HG02870 (cell line): ENCODE results near the gene ZGPAT.
A peak's percentile ranks its signal among the peaks of the same experiment; 100 is the strongest.

Experiments used
- ATAC-seq: cut with Tn5 transposase; IDR thresholded peaks from one replicate; pipeline ENCODE4 v1.9.1; 2021; ENCODE audit warnings: mild to moderate bottlenecking, moderate library complexity; ENCODE audit not compliant: unreplicated experiment

ZGPAT gene

DNA sequence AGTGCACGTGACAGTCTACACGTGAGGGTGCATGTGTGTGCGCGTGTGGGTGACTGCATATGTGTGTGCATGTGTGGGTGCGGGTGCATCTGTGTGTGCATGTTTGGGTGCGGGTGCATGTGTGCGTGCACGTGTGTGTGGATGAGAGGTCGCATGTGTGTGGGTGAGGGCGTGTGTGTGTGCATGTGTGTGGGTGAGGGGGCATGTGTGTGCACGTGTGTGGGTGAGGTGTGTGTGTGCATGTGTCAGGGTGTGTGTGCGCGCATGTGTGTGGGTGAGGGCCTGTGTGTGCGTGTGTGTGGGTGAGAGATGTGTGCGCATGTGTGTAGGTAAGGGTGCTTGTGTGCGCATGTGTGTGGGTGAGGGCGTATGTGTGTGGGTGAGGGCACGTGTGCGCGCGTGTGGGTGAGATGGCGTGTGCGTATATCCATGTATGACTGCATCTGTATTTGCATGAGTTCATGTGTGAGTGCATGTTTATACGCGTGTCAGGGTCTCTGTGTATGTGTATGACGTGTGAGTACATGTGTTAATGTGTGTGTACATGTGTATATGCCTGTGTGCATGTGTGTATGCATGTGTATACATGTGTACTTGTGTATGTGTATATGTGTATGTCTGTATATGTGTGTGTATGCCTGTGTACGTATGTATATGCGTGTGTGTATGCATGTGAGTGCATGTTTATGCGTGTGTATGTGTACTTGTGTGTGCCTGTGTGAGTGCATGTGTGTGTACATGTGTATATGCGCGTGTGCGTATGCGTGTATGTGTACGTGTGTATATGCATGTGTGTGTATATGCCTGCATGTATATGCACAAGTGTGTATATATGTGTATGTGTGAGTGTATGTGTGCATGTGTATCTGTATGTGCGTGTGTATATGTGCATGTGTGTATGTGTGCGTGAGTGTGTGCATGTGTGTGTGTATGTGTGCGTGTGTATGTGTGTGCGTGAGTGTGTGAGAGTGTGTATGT lies 24.6 kb downstream of the ZGPAT start:
- ATAC-seq: no peak

DNA sequence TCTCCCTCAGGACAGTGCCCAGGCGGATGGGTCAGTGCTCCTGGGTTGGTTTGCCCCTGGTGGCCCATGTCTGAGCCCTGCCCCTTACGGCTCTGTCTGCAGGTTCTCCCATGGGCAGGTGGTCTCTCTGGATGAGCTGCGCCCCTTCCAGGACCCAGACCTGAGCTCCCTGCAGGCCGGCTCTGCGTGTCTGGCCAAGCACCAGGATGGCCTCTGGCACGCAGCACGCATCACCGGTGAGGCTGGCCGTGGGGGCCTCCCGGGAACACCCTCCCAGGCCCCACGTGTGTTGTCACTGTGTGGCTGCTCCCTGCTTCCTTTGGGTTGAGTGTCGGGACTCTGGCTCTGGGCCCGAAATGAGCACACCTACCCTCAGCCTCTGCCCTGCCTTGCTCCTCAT lies 25.3 kb downstream of the ZGPAT start:
- no peak for ATAC-seq

DNA sequence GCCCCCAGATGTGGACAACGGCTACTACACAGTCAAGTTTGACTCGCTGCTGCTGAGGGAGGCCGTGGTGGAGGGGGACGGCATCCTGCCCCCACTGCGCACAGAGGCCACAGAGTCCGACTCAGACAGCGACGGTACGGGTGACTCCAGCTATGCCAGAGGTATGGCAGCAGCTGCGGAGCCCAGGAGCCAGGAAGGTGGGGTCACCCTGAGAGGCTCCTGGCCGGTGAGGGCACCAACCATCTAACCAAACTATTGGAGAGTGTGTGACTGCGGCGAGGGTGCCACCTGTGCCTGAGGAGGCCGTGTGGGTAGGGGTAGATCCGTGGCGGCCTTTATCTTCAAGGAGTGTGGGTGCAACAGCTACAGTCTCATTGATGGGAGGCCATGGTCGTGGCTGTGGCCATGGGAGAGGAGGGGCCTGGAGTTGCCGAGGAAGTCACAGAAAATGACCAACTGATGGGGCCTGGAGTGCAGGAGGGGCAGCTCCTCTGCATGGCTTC lies 25.8 kb downstream of the ZGPAT start:
- ATAC-seq: no peak

DNA sequence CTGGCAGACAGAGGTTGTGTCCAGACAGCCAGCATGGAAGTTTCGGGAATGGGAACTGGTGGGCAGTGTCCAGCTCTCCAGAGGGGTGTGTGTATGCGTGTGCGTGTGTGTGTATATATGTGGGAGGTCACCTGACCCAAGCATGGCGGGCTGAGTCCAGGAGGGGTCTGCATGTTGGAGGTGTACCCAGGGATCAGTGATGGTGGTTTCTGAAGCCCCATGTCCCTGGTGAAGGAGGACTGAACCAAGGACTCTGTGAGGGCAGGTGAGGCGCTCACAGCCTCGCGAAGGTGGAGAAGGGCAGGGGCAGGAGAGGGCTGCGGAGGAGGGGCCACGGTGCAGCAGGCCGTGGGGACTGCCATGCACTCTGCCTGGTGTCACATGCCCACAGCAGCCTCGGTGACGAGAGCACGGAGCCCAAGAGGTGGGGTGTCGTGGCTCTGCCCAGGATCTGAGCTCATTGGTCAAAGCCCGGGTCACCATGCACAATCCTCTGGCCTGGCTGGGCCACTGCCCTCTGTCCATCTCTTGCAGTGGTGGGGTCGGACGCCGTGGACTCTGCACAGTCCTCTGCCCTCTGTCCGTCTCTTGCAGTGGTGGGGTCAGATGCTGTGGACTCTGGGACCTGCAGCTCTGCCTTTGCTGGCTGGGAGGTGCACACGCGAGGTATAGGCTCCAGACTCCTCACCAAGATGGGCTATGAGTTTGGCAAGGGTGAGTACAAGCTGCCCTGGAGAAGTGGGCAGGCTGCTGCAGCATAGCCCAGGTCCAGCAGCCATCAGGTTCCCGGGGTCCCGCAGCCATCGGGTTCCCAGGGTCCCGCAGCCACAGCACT lies 26.5 kb downstream of the ZGPAT start:
- ATAC-seq: no peak

DNA sequence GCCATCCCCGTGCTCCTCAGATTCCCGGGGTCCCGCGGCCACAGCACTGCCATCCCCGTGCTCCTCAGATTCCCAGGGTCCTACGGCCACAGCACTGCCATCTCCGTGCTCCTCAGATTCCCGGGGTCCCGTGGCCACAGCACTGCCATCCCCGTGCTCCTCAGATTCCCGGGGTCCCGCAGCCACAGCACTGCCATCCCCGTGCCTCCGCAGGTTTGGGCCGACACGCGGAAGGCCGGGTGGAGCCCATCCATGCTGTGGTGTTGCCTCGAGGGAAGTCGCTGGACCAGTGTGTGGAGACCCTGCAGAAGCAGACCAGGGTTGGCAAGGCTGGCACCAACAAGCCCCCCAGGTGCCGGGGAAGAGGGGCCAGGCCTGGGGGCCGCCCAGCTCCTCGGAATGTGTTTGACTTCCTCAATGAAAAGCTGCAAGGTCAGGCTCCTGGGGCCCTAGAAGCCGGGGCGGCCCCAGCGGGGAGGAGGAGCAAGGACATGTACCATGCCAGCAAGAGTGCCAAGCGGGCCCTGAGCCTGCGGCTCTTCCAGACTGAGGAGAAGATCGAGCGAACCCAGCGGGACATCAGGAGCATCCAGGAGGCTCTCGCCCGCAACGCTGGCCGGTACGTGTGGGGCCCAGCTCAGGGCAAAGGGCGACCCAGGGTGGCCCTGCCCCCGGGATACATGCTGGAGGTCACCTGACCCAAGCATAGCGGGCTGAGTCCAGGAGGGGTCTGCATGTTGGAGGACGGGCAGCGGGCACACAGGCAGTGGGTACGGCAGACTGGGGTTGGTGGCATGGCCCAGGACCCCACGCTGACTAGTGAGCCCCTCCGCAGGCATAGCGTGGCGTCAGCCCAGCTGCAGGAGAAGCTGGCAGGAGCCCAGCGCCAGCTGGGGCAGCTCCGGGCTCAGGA lies 27.4 kb downstream of the ZGPAT start:
- ATAC-seq: no peak

DNA sequence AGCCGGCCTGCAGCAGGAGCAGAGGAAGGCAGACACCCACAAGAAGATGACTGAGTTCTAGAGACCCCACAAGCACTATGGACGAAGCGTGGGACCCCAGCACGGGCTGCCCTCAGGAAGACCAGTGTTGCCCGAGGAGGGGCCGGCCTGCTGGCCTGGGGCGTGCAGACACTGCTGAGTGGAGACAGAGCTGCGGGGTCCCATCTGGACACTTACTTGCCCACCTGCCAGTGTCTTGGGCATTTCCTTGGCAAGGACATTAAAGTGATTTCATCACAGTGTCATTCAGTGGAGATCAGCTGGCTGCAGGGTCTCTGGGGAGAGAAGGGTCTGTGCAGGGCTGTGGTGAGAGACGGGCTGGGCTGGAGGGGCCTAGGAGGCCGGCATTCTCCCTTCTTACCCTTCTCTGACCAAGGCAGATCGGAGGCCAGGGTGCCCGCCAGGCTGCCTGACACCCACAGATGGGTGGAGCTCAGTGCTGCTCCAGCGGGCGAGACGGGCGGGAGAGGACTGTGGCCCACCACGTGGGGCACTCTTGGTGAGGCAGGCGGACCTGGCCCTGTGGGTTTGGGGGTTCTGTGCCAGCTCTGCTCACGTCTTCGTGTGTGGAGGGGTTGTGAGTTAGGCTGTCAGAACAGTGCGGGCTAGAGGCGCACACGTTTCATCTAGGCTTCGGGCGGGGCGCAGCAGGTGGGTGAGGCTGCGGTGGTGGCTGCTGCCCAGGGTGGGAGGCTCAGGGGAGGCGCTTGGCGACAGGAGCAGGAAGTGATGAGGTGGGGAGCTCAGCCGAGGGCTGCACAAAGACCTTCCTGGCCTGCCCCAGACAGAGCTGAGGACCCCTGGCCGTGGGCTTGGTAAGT lies 28.2 kb downstream of the ZGPAT start, which contains the start of gene LIME1:
TSS of gene LIME1 (plus strand) at position 806 of the 860 bp plus-strand sequence. CDS start 886 bp downstream, outside the sequence.
- ATAC-seq: no peak

DNA sequence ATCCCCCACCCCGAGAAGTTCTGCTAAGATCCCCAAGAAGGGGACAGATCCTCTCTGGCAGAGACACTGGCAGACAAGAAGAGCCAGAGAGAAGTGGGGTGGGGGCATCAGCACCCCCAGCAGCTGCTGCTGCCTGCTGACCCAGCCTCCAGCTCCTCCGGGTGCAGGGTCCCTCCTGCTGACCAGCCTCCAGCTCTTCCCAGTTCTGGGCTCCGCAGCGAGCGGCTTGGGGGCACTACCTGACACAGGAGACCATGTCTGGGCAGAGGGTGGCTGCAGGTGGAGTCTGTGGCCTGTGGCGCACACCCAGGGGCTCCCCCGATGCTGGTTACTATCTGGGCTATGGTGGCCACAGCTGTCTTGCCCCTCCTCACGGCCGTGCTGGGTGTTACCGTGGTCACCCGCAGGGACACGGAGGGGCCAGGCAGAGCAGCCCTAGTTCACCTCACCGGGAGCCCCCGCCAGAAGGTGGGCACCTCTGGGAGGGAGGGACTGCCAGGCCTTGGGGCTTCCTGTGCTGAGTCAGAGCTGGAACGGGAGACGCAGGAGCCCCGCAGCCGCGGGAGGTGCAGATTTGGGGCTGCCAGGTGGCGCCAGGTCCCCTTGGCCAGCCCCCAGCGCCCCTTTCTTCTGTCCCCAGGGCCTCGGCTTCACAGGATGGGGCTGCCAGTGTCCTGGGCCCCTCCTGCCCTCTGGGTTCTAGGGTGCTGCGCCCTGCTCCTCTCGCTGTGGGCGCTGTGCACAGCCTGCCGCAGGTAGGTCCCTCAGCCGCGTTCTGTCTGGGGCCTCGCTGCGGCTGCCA lies 29.3 kb downstream of the ZGPAT start:
- no peak for ATAC-seq

DNA sequence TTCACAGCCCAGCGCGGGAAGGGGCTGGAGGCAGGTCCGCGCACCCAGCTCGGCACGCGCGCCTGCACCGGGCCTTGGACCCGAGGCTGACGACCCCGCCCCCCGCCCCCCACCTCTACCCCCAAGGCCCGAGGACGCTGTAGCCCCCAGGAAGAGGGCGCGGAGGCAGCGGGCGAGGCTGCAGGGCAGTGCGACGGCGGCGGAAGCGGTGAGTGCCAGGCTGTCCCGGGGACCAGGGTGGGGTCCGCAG lies 29.8 kb downstream of the ZGPAT start:
- ATAC-seq: no peak

DNA sequence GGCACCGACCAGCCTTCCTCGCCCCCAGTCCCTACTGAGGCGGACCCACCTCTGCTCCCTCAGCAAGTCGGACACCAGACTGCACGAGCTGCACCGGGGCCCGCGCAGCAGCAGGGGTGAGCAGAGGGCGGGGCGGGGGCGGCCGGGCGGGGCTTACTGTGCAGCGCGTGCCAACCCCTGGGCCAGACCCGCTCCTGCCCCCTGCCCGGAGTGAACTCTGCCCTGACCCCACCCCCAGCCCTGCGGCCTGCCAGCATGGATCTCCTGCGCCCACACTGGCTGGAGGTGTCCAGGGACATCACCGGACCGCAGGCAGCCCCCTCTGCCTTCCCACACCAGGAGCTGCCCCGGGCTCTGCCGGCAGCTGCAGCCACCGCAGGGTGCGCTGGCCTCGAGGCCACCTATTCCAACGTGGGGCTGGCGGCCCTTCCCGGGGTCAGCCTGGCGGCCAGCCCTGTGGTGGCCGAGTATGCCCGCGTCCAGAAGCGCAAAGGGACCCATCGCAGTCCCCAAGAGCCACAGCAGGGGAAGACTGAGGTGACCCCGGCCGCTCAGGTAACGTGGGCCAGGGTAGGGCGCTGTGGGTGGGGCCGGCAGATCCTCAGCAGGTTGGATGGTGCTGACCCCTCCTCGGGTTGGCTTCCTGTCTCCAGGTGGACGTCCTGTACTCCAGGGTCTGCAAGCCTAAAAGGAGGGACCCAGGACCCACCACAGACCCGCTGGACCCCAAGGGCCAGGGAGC lies 30.3 kb downstream of the ZGPAT start:
- ATAC-seq: no peak

DNA sequence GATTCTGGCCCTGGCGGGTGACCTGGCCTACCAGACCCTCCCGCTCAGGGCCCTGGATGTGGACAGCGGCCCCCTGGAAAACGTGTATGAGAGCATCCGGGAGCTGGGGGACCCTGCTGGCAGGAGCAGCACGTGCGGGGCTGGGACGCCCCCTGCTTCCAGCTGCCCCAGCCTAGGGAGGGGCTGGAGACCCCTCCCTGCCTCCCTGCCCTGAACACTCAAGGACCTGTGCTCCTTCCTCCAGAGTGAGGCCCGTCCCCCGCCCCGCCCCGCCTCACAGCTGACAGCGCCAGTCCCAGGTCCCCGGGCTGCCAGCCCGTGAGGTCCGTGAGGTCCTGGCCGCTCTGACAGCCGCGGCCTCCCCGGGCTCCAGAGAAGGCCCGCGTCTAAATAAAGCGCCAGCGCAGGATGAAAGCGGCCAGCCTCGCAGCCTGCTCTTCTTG lies 30.9 kb downstream of the ZGPAT start:
- ATAC-seq: no peak

DNA sequence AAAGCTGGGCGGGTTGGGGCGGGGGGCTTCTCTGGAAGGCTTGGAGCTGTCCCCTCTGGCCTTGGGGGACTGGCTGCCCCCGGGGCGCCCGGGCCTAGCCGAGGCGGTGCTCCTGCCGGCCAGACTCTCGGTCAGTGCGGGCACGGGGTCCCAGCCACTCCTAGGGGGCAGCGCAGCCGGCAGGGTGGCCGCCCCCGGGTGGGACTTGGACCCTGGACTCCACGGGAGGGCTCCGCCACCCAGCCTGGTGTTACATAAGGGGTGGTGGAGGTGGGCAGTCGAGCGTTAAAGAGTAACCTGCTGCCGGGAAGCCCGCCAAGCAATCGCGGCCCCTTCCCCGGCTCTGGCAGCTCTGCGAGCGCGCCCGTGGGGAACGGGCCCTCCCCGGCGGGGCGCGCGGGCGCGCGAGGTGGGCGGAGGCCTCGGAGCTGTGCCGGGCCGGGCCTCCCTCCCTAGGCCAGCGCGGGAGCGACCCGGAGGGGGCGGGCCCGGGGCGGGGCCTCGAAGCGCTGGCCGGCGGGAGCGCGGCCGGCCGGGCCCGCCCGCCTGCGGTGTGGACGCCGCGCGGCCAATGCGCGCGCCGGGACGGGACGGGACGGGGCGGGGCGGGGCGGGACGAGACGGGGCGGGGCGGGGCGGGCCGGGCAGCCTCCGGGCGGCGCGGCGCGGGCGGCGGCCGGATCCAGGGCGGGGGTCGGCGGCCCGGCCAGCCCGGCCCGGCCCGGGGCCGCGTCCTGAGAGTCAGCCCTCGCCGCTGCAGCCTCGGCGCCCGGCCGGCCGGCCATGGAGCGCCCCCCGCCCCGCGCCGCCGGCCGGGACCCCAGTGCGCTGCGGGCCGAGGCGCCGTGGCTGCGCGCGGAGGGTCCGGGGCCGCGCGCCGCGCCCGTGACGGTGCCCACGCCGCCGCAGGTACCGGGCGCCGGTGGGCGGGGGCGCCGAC lies 31.6 kb downstream of the ZGPAT start, which contains the start of gene SLC2A4RG:
TSS of gene SLC2A4RG (plus strand) at position 647 of the 940 bp plus-strand sequence. CDS start at position 784, 137 bp downstream.
- ATAC-seq: peak; percentile 40

DNA sequence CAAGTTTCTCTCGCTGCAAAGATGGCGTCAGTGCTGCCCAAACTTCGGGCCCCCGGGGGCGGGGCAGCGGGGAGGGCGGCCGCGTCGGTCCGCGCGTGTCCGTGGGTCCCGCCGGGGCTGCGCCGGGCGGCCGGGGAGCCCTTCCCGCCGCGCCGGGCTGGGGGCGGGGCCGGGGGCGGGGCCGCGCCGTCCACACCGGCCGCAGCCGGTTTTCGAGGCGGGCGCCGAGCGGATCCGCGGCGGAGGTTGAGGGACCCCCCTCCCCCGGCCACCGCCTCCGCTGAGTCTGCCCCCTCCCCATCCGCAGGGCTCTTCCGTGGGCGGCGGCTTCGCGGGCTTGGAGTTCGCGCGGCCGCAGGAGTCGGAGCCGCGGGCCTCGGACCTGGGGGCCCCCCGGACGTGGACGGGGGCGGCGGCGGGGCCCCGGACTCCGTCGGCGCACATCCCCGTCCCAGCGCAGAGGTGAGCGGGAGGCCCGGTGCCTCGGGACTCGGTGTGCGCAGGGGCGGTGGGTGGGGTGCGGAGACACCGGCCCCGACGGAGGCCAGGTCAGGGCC lies 32.3 kb downstream of the ZGPAT start:
- ATAC-seq: peak; percentile 11

DNA sequence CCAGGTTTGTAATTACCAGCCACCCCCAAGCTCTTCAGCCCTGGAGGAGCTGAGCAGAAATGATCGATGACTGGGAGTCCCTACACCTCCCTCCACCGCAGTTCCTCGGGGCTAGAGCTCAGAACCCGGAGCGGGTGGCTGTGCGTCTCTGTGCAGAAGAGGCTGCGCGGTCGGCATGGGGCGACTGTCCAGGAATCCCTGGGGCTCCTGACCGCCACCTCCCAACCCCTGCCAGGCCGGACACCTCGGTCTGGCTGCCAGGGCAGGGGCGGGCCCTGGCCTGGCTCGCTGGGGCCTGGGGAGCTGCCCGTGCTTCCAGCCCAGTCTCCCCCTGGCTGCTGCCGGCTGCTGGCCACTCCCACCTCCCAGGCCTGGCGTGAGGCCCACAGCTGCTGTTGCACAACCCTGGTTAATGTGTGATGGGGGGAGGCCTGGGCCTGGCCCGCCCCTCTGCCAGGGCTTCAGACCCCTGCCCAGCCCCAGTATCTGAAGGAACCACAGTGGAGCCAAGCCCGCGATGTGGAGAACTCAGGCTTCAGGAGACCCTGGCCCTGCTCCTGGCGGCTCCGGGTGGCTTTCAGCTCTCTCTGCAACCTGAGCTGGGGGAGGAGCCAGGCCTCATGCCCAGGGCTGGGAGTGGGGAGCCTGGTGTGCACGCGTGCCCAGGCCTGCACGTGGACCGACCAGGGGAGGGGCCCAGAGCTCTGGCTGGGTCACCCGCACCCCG lies 33.0 kb downstream of the ZGPAT start:
- ATAC-seq: no peak

DNA sequence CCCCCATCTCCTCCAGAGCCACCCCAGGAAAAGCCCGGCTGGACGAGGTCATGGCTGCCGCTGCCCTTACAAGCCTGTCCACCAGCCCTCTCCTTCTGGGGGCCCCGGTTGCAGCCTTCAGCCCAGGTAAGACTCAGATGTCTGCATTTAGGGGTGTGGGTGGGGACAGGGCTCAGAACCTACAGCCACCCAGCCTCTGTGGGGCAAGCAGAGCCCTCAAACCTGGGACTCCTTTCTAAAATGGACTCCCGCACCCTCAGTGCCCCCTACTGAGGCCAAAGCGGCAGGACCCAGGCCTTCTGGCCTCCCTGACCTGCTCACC lies 33.5 kb downstream of the ZGPAT start:
- no peak for ATAC-seq

DNA sequence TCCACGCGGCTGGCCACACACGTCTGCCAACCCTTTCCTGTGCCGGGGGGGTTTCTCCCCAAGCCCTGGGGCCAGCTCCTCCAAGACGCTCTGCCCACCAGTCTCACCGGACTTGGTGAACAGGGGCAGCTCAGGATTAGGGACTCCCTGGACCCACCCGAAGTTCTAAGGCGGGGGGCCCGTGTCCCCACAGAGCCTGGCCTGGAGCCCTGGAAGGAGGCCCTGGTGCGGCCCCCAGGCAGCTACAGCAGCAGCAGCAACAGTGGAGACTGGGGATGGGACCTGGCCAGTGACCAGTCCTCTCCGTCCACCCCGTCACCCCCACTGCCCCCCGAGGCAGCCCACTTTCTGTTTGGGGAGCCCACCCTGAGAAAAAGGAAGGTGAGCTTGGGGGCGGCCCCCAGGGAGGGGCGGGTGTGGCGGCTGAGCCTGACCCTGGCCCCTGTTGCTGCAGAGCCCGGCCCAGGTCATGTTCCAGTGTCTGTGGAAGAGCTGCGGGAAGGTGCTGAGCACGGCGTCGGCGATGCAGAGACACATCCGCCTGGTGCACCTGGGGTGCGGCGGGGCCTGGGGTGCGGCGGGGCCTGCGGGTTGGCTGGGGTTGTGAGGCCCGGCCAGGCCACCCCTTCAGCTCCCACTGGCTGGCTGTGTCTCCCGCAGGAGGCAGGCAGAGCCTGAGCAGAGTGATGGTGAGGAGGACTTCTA lies 34.0 kb downstream of the ZGPAT start:
- ATAC-seq: no peak
